ENCODE measurements around the gene MEAF6.

Gene MEAF6

GRCh38 chr1:37471345-37472231, 43.0 kb downstream of the MEAF6 start:
- no peak for DNase-seq

GRCh38 chr1:37469386-37469785, 45.2 kb downstream of the MEAF6 start:
- no peak for DNase-seq

GRCh38 chr1:37468037-37468436, 46.5 kb downstream of the MEAF6 start:
- DNase-seq: no peak

GRCh38 chr1:37465593-37466517, 48.7 kb downstream of the MEAF6 start:
- no peak for DNase-seq

- no peak for DNase-seq
Measured at GRCh38 chr1:37464443-37464842, 50.1 kb downstream of the MEAF6 start.

- no peak for DNase-seq
Measured at GRCh38 chr1:37461698-37462436, 52.7 kb downstream of the MEAF6 start.

GRCh38 chr1:37458551-37458950, 56.0 kb downstream of the MEAF6 start:
- no peak for DNase-seq

- DNase-seq: no peak
Measured at GRCh38 chr1:37456614-37457013, 58.0 kb downstream of the MEAF6 start.

- no peak for DNase-seq
Measured at GRCh38 chr1:37455516-37455915, 59.0 kb downstream of the MEAF6 start.

GRCh38 chr1:37453647-37454046, 60.9 kb downstream of the MEAF6 start:
- no peak for DNase-seq

GRCh38 chr1:37452416-37452815, 62.1 kb downstream of the MEAF6 start:
- no peak for DNase-seq

- peak; percentile 32 for DNase-seq
Measured at GRCh38 chr1:37449936-37450335, 64.6 kb downstream of the MEAF6 start.

GRCh38 chr1:37448691-37449417, 65.7 kb downstream of the MEAF6 start:
- DNase-seq: no peak

GRCh38 chr1:37448185-37448584, 66.4 kb downstream of the MEAF6 start:
- DNase-seq: no peak

GRCh38 chr1:37446874-37447273, 67.7 kb downstream of the MEAF6 start:
- no peak for DNase-seq

GRCh38 chr1:37442644-37443043, 71.9 kb downstream of the MEAF6 start:
- DNase-seq: no peak

Measured in activated naive CD4-positive, alpha-beta T cell treated with anti-CD3 and anti-CD28 coated beads, Interleukin-2, amount 50 U/mL, for 16 hours (primary cell).